CD4-positive, CD25-positive, alpha-beta regulatory T cell (primary cell): ENCODE measurements around the gene PREB. TPM values are rescaled to one million over a fixed set of nuclear protein-coding genes. Genes with fewer than 3 reads are reported as not detected.

Experiments used
- ATAC-seq, 2 donors: fragments of 150-1000 bp; cut with Tn5 transposase; one replicate each; pipeline ENCODE4 v1.10.0; 2021; ENCODE audit warnings: low read depth in 2 of 2, moderate number of reproducible peaks in 2 of 2, moderate library complexity in 1 of 2
- DNase-seq, 3 donors: peaks; one replicate each; pipeline versions ENCODE4 v3.0.0 to v3.0.0-alpha.2; 2012 to 2022; ENCODE audit warnings: mixed read lengths in 1 of 3
- H3K27ac ChIP-seq: one replicate; pipeline ENCODE4 v1.7.0; 2013; ENCODE audit warnings: mild to moderate bottlenecking, low read length; ENCODE audit not compliant: insufficient read depth, poor library complexity, severe bottlenecking
- H3K27me3 ChIP-seq: one replicate; pipeline ENCODE4 v1.7.0; 2013; ENCODE audit warnings: low read length; ENCODE audit not compliant: control insufficient read depth, insufficient read depth
- H3K36me3 ChIP-seq: one replicate; pipeline ENCODE4 v1.7.0; 2013; ENCODE audit warnings: mild to moderate bottlenecking, low read length, moderate library complexity; ENCODE audit not compliant: control insufficient read depth, insufficient read depth
- H3K4me1 ChIP-seq: 2 replicates; pipeline ENCODE4 v1.7.0; 2013; ENCODE audit warnings: mild to moderate bottlenecking, low read length; ENCODE audit not compliant: insufficient read depth, control insufficient read depth, poor library complexity, severe bottlenecking
- H3K4me3 ChIP-seq: one replicate; pipeline ENCODE4 v1.7.0; 2013; ENCODE audit warnings: low read depth, mild to moderate bottlenecking, low read length, moderate library complexity
- H3K9me3 ChIP-seq, 2 experiments: 1 replicate in 1 of 2; 2 replicates in 1 of 2; pipeline ENCODE4 v1.7.0; 2013; ENCODE audit warnings: low read length in 2 of 2, mild to moderate bottlenecking in 1 of 2, moderate library complexity in 1 of 2; ENCODE audit not compliant: control insufficient read depth in 2 of 2
- H3K27ac Mint-ChIP-seq, 3 donors: one replicate each; pipeline ENCODE4 v1.8.0; 2020 to 2022; ENCODE audit warnings: mild to moderate bottlenecking in 3 of 3, mixed read lengths in 3 of 3, moderate library complexity in 2 of 3
- H3K27me3 Mint-ChIP-seq: one replicate; pipeline ENCODE4 v1.8.0; 2022; ENCODE audit warnings: mild to moderate bottlenecking, mixed read lengths
- H3K36me3 Mint-ChIP-seq: one replicate; pipeline ENCODE4 v1.8.0; 2020; ENCODE audit warnings: mixed read lengths
- H3K4me1 Mint-ChIP-seq, 4 donors: one replicate each; pipeline ENCODE4 v1.8.0; 2020 to 2022; ENCODE audit warnings: mixed read lengths in 4 of 4, mild to moderate bottlenecking in 1 of 4
- H3K4me3 Mint-ChIP-seq, 4 donors: one replicate each; pipeline ENCODE4 v1.8.0; 2020 to 2022; ENCODE audit warnings: mild to moderate bottlenecking in 4 of 4, mixed read lengths in 4 of 4, moderate library complexity in 3 of 4
- H3K9me3 Mint-ChIP-seq, 7 donors: one replicate each; pipeline ENCODE4 v1.8.0; 2020 to 2022; ENCODE audit warnings: mixed read lengths in 7 of 7, mild to moderate bottlenecking in 3 of 7, moderate library complexity in 2 of 7
- polyA plus RNA-seq, 4 donors: library from polyadenylated mRNA; unstranded; fragments of 300-500 nt; fragmentation: Illumina TruSeq; gene quantifications; one replicate each; pipeline ENCODE4 v1.2.3, GENCODE V29; 2021
- total RNA-seq: library from RNA; stranded (reverse); gene quantifications from one replicate; pipeline ENCODE4 v1.2.3, GENCODE V29; 2022

The PREB gene
- total and polyA plus RNA-seq, 5 donors from 2014 or later, result 22.3 to 90.7 (median 69.3) TPM

- peaks cover 40% of the 10 kb centered on the region for H3K4me1 ChIP-seq
These were observed 49.3 kb downstream of the PREB start for GRCh38 chr2:27085062-27085672.

GRCh38 chr2:27084297-27085061, 50.0 kb downstream of the PREB start:
- H3K27me3 Mint-ChIP-seq, result no peaks in the 10 kb centered on the region
- no peak overlapping the region for H3K27ac ChIP-seq
- no peak for ATAC-seq
- no peaks in the 10 kb centered on the region for H3K27me3 ChIP-seq
- H3K4me1 ChIP-seq, result peaks cover 40% of the 10 kb centered on the region
- H3K4me3 ChIP-seq, result no peak overlapping the region
- no peaks in the 10 kb centered on the region for H3K36me3 ChIP-seq
- no peak for DNase-seq
- H3K9me3 ChIP-seq, result no peaks in the 10 kb centered on the region
- no peaks in the 10 kb centered on the region for H3K9me3 Mint-ChIP-seq
- no peaks in the 10 kb centered on the region for H3K36me3 Mint-ChIP-seq
- H3K4me3 Mint-ChIP-seq, result peak overlapping the region; percentile 76 to 90 (median 80)
- peak overlapping the region in 1 of 3 donors; percentile 55 for H3K27ac Mint-ChIP-seq
- H3K4me1 Mint-ChIP-seq, result peaks cover 5 to 44% (median 17%) of the 10 kb centered on the region in 4 donors

More at GRCh38 chr2:27085062-27085672, 49.3 kb downstream of the PREB start:
- Histone ChIP-seq H3K9me3 (no peaks in the 10 kb centered on the region), H3K27ac (peak overlapping the region; percentile 86), H3K27me3 (no peaks in the 10 kb centered on the region), H3K36me3 (no peaks in the 10 kb centered on the region), H3K4me3 (no peak overlapping the region)
- Mint-ChIP-seq H3K27ac (peak overlapping the region; percentile 51 to 91 (median 76)), H3K9me3 (no peaks in the 10 kb centered on the region), H3K36me3 (no peaks in the 10 kb centered on the region), H3K27me3 (no peaks in the 10 kb centered on the region), H3K4me3 (peak overlapping the region; percentile 76 to 90 (median 80)), H3K4me1 (peaks cover 5 to 43% (median 17%) of the 10 kb centered on the region in 4 donors)
- DNase-seq (no peak), ATAC-seq (no peak)

DNA sequence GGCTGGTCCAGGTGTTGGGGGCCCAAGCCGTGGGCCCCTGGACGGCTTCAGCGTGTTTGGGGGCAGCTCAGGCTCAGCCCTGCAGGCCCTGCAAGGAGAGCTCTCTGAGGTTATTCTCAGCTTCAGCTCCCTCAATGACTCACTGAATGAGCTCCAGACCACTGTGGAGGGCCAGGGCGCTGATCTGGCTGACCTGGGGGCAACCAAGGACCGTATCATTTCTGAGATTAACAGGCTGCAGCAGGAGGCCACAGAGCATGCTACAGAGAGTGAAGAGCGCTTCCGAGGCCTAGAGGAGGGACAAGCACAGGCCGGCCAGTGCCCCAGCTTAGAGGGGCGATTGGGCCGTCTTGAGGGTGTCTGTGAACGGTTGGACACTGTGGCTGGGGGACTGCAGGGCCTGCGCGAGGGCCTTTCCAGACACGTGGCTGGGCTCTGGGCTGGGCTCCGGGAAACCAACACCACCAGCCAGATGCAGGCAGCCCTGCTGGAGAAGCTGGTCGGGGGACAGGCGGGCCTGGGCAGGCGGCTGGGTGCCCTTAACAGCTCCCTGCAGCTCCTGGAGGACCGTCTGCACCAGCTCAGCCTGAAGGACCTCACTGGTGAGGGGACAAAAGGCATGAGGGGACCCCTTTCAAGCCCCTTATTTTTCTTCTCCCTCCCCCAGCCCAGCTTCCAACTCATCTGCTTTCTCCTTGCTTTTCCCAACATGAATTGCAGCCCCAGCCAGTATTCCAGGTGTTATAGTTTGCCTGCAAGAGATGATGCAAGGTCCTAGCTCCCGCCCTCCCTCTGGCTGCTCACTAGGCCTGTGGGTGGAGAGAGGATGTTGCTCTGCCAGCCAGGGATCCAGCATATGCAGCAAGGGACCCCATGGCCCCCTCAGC, 50.8 kb downstream of the PREB start:
- Mint-ChIP-seq H3K36me3 (no peaks in the 10 kb centered on the region), H3K27ac (no peak overlapping the region), H3K27me3 (no peaks in the 10 kb centered on the region), H3K9me3 (no peaks in the 10 kb centered on the region), H3K4me3 (peak overlapping the region in 1 of 4 donors; percentile 82), H3K4me1 (peaks cover 5 to 42% (median 17%) of the 10 kb centered on the region in 4 donors)
- DNase-seq (no peak), ATAC-seq (no peak)
- H3K4me3 ChIP-seq, result no peak overlapping the region
- H3K4me1 ChIP-seq, result peaks cover 40% of the 10 kb centered on the region
- no peaks in the 10 kb centered on the region for H3K9me3 ChIP-seq
- no peak overlapping the region for H3K27ac ChIP-seq
- no peaks in the 10 kb centered on the region for H3K36me3 ChIP-seq
- no peaks in the 10 kb centered on the region for H3K27me3 ChIP-seq

- no peaks in the 10 kb centered on the region for H3K9me3 Mint-ChIP-seq
- no peak overlapping the region for H3K4me3 ChIP-seq
- no peaks in the 10 kb centered on the region for H3K27me3 ChIP-seq
- H3K4me1 ChIP-seq, result peaks cover 40% of the 10 kb centered on the region
- ATAC-seq, result no peak
- H3K27ac ChIP-seq, result no peak overlapping the region
- H3K9me3 ChIP-seq, result no peaks in the 10 kb centered on the region
- H3K4me3 Mint-ChIP-seq, result peak overlapping the region in 1 of 4 donors; percentile 10
- no peak for DNase-seq
- H3K27me3 Mint-ChIP-seq, result no peaks in the 10 kb centered on the region
- no peak overlapping the region for H3K27ac Mint-ChIP-seq
- no peaks in the 10 kb centered on the region for H3K36me3 Mint-ChIP-seq
- H3K36me3 ChIP-seq, result no peaks in the 10 kb centered on the region
- peaks cover 5 to 40% (median 17%) of the 10 kb centered on the region in 4 donors for H3K4me1 Mint-ChIP-seq
These were observed 51.5 kb downstream of the PREB start for GRCh38 chr2:27082773-27083409.

- no peaks in the 10 kb centered on the region for H3K27me3 Mint-ChIP-seq
- Histone ChIP-seq H3K9me3 (no peaks in the 10 kb centered on the region), H3K4me3 (peak overlapping the region; percentile 69), H3K36me3 (no peaks in the 10 kb centered on the region), H3K27ac (peak overlapping the region; percentile 81), H3K4me1 (peaks cover 37% of the 10 kb centered on the region), H3K27me3 (no peaks in the 10 kb centered on the region)
- peaks cover 0 to 34% (median 15%) of the 10 kb centered on the region in 4 donors for H3K4me1 Mint-ChIP-seq
- H3K36me3 Mint-ChIP-seq, result no peaks in the 10 kb centered on the region
- H3K27ac Mint-ChIP-seq, result peak overlapping the region in 2 of 3 donors; percentile 95 to 100
- H3K4me3 Mint-ChIP-seq, result peak overlapping the region in 1 of 4 donors; percentile 82
- ATAC-seq (no peak), DNase-seq (no peak)
- H3K9me3 Mint-ChIP-seq, result no peaks in the 10 kb centered on the region
These were observed 52.3 kb downstream of the PREB start for GRCh38 chr2:27081984-27082772.
